AG09319 (cell line): ENCODE results near the gene TNK2.

Source experiments
- DNase-seq: peaks from one replicate; pipeline ENCODE4 v3.0.0-alpha.2; 2010; ENCODE audit warnings: low read depth; ENCODE audit errors: extremely low read depth
- TF ChIP-seq, protein P1 (sequence below): IDR thresholded peaks from 2 replicates; pipeline ENCODE4 v1.5.1; 2011; ENCODE audit warnings: low read depth, mild to moderate bottlenecking, inconsistent platforms, low read length, moderate library complexity

The TNK2 gene

DNA sequence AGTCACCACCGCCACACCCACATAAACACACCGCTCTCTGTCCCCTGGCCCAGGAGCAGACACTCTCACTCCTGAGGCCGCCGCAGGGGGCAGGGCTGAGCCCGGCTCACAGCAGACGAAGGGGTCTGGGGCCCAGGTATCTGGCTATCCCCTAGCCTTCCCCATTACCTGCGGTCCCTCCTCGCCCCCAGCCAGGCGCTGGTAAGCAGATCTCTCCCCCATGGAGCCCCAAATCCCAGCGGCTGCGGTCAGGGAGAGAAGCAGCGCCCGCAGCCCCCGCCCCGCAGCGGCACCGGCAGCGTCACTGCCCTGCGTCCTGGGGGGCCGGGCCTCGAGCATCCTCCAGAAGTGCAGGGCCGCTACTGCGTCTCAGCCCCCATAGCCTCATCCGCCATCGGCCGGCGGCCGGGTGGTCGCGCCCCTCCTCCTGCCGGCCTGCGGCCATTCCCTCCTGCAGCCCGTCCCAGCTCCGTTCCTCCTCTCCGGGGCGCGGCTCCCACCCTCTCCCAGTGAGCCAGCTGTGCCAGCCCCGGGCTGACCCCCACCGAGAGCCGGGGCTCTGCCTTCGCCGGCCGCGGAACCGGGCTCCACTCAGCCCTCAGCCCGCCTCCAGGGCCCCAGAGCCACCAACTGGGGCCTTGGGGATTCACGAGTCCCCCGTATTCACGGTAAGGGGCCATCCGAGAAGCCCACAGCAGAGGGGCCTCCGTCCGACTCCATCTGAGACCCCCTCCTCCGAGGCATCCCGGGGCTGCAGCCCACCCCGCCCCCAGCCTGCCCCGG is 13.1 kb downstream of the TNK2 start:
- TF ChIP-seq, protein P1, sequence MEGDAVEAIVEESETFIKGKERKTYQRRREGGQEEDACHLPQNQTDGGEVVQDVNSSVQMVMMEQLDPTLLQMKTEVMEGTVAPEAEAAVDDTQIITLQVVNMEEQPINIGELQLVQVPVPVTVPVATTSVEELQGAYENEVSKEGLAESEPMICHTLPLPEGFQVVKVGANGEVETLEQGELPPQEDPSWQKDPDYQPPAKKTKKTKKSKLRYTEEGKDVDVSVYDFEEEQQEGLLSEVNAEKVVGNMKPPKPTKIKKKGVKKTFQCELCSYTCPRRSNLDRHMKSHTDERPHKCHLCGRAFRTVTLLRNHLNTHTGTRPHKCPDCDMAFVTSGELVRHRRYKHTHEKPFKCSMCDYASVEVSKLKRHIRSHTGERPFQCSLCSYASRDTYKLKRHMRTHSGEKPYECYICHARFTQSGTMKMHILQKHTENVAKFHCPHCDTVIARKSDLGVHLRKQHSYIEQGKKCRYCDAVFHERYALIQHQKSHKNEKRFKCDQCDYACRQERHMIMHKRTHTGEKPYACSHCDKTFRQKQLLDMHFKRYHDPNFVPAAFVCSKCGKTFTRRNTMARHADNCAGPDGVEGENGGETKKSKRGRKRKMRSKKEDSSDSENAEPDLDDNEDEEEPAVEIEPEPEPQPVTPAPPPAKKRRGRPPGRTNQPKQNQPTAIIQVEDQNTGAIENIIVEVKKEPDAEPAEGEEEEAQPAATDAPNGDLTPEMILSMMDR: peak; percentile 47
- no peak for DNase-seq

DNA sequence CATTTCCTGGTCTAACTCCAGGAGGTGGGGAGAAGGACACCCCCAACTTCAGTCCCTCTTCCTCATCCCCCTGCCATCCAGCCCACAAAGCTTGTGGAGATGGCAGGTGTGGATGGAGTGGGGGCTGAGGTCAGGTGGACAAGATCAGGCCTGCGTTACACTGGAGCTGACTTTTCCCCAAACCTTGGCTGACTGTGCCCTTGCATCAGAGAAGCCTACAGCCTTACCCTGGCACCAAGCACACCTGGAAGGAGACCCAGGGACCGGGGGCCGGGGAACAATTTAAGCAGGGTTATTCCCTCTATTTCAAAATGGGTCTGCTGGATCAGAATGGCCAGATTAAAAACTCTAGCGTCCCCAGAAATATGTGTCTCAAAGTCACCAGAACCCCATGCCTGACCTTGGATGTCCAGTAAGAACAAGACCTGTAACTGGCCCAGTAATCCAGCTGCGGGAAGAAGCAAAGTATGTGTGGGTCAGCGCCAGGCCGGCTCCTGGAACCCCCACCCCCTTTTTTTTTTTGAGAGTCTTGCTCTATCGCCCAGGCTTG is 14.4 kb downstream of the TNK2 start:
- TF ChIP-seq, protein P1: no peak

DNA sequence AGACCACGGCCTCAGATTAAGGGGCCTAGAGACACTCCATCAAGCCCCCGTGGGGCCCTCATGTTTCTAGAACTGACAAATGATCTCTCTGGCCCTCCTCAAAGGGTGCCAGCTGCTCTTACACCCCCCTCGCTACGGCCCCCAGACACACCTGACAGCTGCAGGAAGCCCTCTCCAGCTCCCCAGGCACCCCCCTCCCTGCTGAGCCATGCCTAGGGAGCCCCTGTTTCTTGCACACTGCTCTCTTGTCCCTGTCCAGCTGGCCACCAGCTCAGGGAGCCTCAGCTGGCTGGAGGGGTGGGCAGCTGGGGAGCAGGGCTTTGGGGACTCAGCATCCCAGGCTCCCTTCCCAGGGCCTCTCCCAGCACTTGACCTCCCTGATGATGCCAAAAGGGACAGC is 14.8 kb downstream of the TNK2 start:
- DNase-seq: no peak
- TF ChIP-seq, protein P1: no peak

More for the DNA sequence above, 14.4 kb downstream of the TNK2 start:
- DNase-seq: no peak

DNA sequence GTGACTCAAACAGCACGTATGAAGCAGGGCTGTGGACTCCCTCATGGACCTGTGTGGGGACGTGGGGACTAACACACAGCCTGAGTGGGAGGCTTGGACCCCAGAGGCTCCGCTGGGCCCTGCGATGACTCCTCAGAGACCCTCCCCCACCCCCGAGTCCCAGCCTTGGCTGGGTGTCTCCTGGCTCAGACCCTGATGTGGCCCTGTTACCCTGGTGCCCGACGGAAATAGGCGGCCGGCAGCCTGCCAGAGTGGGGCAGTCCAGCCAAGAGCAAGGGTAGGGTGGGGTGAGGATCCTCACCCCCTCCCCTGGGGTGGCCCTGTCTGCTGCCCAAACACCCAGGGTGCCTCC is 15.3 kb downstream of the TNK2 start:
- DNase-seq: no peak
- TF ChIP-seq, protein P1: no peak

DNA sequence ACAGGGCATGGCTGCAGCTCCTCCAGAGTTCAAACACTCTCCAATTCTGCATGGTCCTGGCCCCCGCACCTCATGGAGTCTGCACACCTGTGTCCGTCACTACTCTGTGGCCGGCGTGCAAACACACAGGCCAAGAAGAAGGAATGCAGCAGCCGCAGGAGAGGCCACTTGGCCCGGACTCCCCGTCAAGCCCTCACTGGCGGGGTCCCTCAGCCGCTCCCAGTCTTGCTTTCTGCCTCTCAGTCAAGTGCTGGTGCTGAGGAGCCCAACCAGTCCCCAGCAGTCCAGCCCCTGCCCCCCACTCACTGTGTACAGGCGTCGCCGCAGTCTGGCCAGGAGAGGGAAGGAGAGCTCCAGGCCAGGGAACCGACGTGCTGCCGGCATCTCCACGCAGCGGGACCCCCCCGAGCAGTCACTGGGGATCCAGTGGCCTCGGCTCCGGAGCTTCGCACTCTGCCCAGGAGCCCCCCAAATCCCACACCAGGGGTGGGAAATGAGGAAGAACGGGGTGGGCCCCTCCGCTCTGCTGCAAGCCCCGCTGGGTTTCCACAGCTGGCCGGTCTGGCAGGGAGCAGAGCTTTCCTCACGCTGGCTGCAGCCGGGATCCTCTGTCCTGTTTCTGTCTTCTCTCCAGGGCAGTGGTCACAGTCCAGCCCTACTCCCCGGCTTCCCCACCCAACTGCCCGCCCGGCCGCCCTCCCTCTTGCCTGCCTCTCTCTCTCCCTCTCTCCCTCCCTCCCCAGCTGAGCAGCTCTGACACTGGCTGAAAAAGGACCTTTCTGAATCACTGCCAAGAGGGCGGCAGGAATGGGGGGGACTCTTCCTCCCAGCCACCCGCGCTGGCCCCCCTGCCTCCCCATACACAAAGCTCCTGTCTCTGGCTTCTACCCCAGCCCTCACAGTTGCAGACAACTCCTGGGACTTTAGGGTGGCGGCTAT is 16.0 kb downstream of the TNK2 start:
- TF ChIP-seq, protein P1: no peak; the same call in 1 of the 2 replicates
- DNase-seq: no peak

DNA sequence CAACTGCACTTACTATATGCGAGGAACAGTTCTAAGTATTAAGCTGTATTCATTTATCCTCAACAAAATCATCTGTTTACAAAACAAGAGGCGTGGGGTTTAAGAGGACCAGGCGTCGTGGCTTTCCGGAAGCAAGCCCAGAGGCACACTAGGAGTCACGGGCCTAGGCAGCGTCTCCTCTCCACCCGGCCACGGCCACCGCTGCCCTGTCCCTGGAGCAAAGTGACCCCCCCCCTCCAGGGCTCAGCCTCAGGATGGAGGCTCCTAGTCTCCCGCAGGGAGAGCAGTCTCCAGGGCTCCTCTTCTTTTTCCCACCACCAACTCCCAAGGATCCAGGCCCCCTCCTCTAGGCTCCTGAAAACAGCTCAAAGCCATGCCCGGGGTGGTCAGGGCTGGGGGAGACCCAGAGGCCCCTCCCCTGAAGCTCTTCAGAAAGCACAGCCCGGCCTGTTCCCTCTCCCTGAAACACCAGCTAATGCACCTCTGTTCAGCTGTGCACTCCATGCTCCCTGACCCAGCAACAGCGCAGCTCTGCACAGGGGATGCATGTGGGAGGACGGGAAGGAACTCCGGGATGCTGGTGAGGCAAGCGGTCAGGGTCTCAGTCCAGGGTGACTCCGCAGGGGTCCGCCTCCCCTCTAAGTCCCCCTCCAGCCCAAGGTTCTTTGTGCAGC is 16.8 kb downstream of the TNK2 start:
- no peak for DNase-seq
- TF ChIP-seq, protein P1: no peak
